ENCODE measurements around the gene KRTAP20-1.

KRTAP20-1 gene

GRCh38 chr21:30620522-30620921 is 4.3 kb downstream of the KRTAP20-1 start, which contains the start of gene KRTAP20-4:
Gene KRTAP20-4 (plus strand): TSS chr21:30620627.
- Histone ChIP-seq H4K20me1 (ENCODE audit: insufficient read depth, low read length, poor library complexity, severe bottlenecking) (no peaks in the 10 kb centered on the region), H3K9ac (ENCODE audit: low read depth, low read length, poor library complexity, severe bottlenecking) (no peak within 1 kb of the TSS), H3K9me3 (ENCODE audit: insufficient read depth, low read depth, low read length) (peaks cover 6% of the 10 kb centered on the region; the same call in 1 of the 2 replicates), H3K36me3 (ENCODE audit: insufficient read depth, low read length) (no peaks in the 10 kb centered on the region), H3K4me1 (ENCODE audit: insufficient read depth, low read length, poor library complexity, severe bottlenecking) (no peaks in the 10 kb centered on the region), H3K79me2 (ENCODE audit: insufficient read depth, low read length) (no peaks in the 10 kb centered on the region), H3K4me3 (ENCODE audit: low read length, poor library complexity, severe bottlenecking) (no peak within 1 kb of the TSS), H3K27me3 (ENCODE audit: insufficient read depth, low read length, poor library complexity, severe bottlenecking) (no peaks in the 10 kb centered on the region), H3K4me2 (ENCODE audit: low read depth, low read length, poor library complexity, severe bottlenecking) (no peak within 1 kb of the TSS), H2AFZ (ENCODE audit: low read length) (no peak within 1 kb of the TSS), H3F3A (ENCODE audit: low read depth) (no peaks in the 10 kb centered on the region), H3K9me2 (replicated peaks; ENCODE audit: low read depth, low read length) (no peaks in the 10 kb centered on the region)
- TF ChIP-seq, protein P1, sequence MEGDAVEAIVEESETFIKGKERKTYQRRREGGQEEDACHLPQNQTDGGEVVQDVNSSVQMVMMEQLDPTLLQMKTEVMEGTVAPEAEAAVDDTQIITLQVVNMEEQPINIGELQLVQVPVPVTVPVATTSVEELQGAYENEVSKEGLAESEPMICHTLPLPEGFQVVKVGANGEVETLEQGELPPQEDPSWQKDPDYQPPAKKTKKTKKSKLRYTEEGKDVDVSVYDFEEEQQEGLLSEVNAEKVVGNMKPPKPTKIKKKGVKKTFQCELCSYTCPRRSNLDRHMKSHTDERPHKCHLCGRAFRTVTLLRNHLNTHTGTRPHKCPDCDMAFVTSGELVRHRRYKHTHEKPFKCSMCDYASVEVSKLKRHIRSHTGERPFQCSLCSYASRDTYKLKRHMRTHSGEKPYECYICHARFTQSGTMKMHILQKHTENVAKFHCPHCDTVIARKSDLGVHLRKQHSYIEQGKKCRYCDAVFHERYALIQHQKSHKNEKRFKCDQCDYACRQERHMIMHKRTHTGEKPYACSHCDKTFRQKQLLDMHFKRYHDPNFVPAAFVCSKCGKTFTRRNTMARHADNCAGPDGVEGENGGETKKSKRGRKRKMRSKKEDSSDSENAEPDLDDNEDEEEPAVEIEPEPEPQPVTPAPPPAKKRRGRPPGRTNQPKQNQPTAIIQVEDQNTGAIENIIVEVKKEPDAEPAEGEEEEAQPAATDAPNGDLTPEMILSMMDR (conservative IDR thresholded peaks at IDR 0.05; ENCODE audit: low read length), result no peak

- no peak overlapping the region for H3K4me3 ChIP-seq (ENCODE audit: low read length, poor library complexity, severe bottlenecking)
- H3K4me1 ChIP-seq (ENCODE audit: insufficient read depth, low read length, poor library complexity, severe bottlenecking), result no peaks in the 10 kb centered on the region
- H3K36me3 ChIP-seq (ENCODE audit: insufficient read depth, low read length), result no peaks in the 10 kb centered on the region
- no peaks in the 10 kb centered on the region for H3K27me3 ChIP-seq (ENCODE audit: insufficient read depth, low read length, poor library complexity, severe bottlenecking)
- no peak overlapping the region for H2AFZ ChIP-seq (ENCODE audit: low read length)
- no peaks in the 10 kb centered on the region for H3F3A ChIP-seq (ENCODE audit: low read depth)
- no peak overlapping the region for H3K9ac ChIP-seq (ENCODE audit: low read depth, low read length, poor library complexity, severe bottlenecking)
- H4K20me1 ChIP-seq (ENCODE audit: insufficient read depth, low read length, poor library complexity, severe bottlenecking), result no peaks in the 10 kb centered on the region
- H3K4me2 ChIP-seq (ENCODE audit: low read depth, low read length, poor library complexity, severe bottlenecking), result no peak overlapping the region
- peaks cover 8% of the 10 kb centered on the region; the same call in 1 of the 2 replicates for H3K9me3 ChIP-seq (ENCODE audit: insufficient read depth, low read depth, low read length)
- H3K9me2 ChIP-seq (replicated peaks; ENCODE audit: low read depth, low read length), result no peaks in the 10 kb centered on the region
- TF ChIP-seq EZH2phosphoT487 (IDR thresholded peaks at IDR 0.05; ENCODE audit: borderline replicate concordance), result no peak
- TF ChIP-seq, protein P1 (conservative IDR thresholded peaks at IDR 0.05; ENCODE audit: low read length), result no peak
- no peaks in the 10 kb centered on the region for H3K79me2 ChIP-seq (ENCODE audit: insufficient read depth, low read length)
Observed at GRCh38 chr21:30623362-30623761, 7.1 kb downstream of the KRTAP20-1 start.

DNA sequence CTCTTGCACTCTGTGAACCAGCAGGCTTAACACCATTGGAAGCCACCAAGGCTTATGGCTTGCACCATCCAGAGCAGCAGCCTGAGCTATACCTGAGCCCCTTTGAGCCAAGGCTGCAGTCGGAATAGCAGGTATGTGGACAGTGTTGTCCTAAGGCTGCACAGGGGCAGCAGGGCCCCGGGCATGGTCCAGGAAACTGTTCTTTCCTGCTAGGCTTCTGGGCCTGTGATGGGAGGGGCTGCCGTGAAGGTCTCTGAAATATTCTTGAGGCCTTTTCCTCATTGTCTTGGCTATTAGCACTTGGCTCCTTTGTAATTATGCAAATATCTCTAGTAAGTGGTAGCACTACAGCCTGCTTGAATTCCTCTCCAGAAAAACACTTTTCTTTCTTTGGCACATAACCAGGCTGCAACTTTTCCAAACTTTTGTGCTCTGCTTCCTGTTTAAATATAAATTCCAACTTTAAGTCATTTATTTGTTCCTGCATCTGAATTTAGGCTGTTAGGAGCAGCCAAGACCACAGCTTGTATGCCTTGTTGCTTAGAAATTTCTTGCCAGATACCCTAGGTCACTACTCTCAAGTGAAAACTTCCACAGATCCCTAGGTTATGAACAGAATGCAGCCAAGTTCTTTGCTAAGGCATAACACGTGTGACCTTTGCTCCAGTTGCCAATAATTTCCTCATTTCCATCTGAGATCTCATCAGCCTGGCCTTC is 9.4 kb downstream of the KRTAP20-1 start:
- Histone ChIP-seq H3K9me3 (ENCODE audit: insufficient read depth, low read depth, low read length) (peaks cover 8% of the 10 kb centered on the region; the same call in 1 of the 2 replicates), H3K27me3 (ENCODE audit: insufficient read depth, low read length, poor library complexity, severe bottlenecking) (no peaks in the 10 kb centered on the region), H3K36me3 (ENCODE audit: insufficient read depth, low read length) (no peaks in the 10 kb centered on the region), H3K9me2 (replicated peaks; ENCODE audit: low read depth, low read length) (no peaks in the 10 kb centered on the region), H2AFZ (ENCODE audit: low read length) (no peak overlapping the region), H3F3A (ENCODE audit: low read depth) (no peaks in the 10 kb centered on the region), H3K79me2 (ENCODE audit: insufficient read depth, low read length) (no peaks in the 10 kb centered on the region), H3K9ac (ENCODE audit: low read depth, low read length, poor library complexity, severe bottlenecking) (no peak overlapping the region), H3K4me1 (ENCODE audit: insufficient read depth, low read length, poor library complexity, severe bottlenecking) (no peaks in the 10 kb centered on the region), H3K4me3 (ENCODE audit: low read length, poor library complexity, severe bottlenecking) (no peak overlapping the region), H4K20me1 (ENCODE audit: insufficient read depth, low read length, poor library complexity, severe bottlenecking) (no peaks in the 10 kb centered on the region), H3K4me2 (ENCODE audit: low read depth, low read length, poor library complexity, severe bottlenecking) (no peak overlapping the region)
- TF ChIP-seq, protein P1 (conservative IDR thresholded peaks at IDR 0.05; ENCODE audit: low read length), result no peak
- TF ChIP-seq EZH2phosphoT487 (IDR thresholded peaks at IDR 0.05; ENCODE audit: borderline replicate concordance), result no peak
